ENCODE data around the gene KPNB1.

Gene KPNB1

GRCh38 chr17:47649153-47649971 is at the start of gene KPNB1:
Gene KPNB1 (plus strand): TSS chr17:47649919. CDS start chr17:47650245, 326 bp downstream.
- TF ChIP-seq GATA2 (IDR thresholded peaks at IDR 0.05; ENCODE audit: low read depth, low read length) (no peak), GATA3 (IDR thresholded peaks at IDR 0.05; ENCODE audit: low read depth, low read length) (no peak)

GRCh38 chr17:47603830-47604597 is 45.7 kb upstream of the KPNB1 start:
- TF ChIP-seq GATA3 (IDR thresholded peaks at IDR 0.05; ENCODE audit: low read depth, low read length) = no peak
- no peak for TF ChIP-seq GATA2 (IDR thresholded peaks at IDR 0.05; ENCODE audit: low read depth, low read length)

GRCh38 chr17:47604598-47604927 is 45.2 kb upstream of the KPNB1 start:
- TF ChIP-seq GATA2 (IDR thresholded peaks at IDR 0.05; ENCODE audit: low read depth, low read length) (no peak), GATA3 (IDR thresholded peaks at IDR 0.05; ENCODE audit: low read depth, low read length) (no peak)

- TF ChIP-seq GATA3 (IDR thresholded peaks at IDR 0.05; ENCODE audit: low read depth, low read length) = no peak
- TF ChIP-seq GATA2 (IDR thresholded peaks at IDR 0.05; ENCODE audit: low read depth, low read length) = no peak
Observed at GRCh38 chr17:47605011-47605410, 44.7 kb upstream of the KPNB1 start.

GRCh38 chr17:47607481-47607880 is 42.2 kb upstream of the KPNB1 start:
- TF ChIP-seq GATA2 (IDR thresholded peaks at IDR 0.05; ENCODE audit: low read depth, low read length) (no peak), GATA3 (IDR thresholded peaks at IDR 0.05; ENCODE audit: low read depth, low read length) (no peak)

- TF ChIP-seq GATA3 (IDR thresholded peaks at IDR 0.05; ENCODE audit: low read depth, low read length) (no peak), GATA2 (IDR thresholded peaks at IDR 0.05; ENCODE audit: low read depth, low read length) (no peak)
Observed at GRCh38 chr17:47611372-47612350, 38.1 kb upstream of the KPNB1 start.

- no peak for TF ChIP-seq GATA3 (IDR thresholded peaks at IDR 0.05; ENCODE audit: low read depth, low read length)
- no peak for TF ChIP-seq GATA2 (IDR thresholded peaks at IDR 0.05; ENCODE audit: low read depth, low read length)
Observed at GRCh38 chr17:47615766-47616424, 33.8 kb upstream of the KPNB1 start.

GRCh38 chr17:47618410-47618809 is 31.3 kb upstream of the KPNB1 start:
- TF ChIP-seq GATA3 (IDR thresholded peaks at IDR 0.05; ENCODE audit: low read depth, low read length) (no peak), GATA2 (IDR thresholded peaks at IDR 0.05; ENCODE audit: low read depth, low read length) (no peak)

GRCh38 chr17:47620503-47621245 is 29.0 kb upstream of the KPNB1 start:
- TF ChIP-seq GATA2 (IDR thresholded peaks at IDR 0.05; ENCODE audit: low read depth, low read length) (no peak), GATA3 (IDR thresholded peaks at IDR 0.05; ENCODE audit: low read depth, low read length) (no peak)

GRCh38 chr17:47621293-47622179 is 28.2 kb upstream of the KPNB1 start:
- TF ChIP-seq GATA3 (IDR thresholded peaks at IDR 0.05; ENCODE audit: low read depth, low read length) (no peak), GATA2 (IDR thresholded peaks at IDR 0.05; ENCODE audit: low read depth, low read length) (no peak)

GRCh38 chr17:47622180-47622549 is 27.6 kb upstream of the KPNB1 start:
- TF ChIP-seq GATA2 (IDR thresholded peaks at IDR 0.05; ENCODE audit: low read depth, low read length) = no peak
- TF ChIP-seq GATA3 (IDR thresholded peaks at IDR 0.05; ENCODE audit: low read depth, low read length) = no peak

GRCh38 chr17:47624727-47625068 is 25.0 kb upstream of the KPNB1 start:
- TF ChIP-seq GATA3 (IDR thresholded peaks at IDR 0.05; ENCODE audit: low read depth, low read length) = no peak
- TF ChIP-seq GATA2 (IDR thresholded peaks at IDR 0.05; ENCODE audit: low read depth, low read length) = no peak
